ENCODE measurements around the gene EXOSC5. TPM values are rescaled to one million over a fixed set of nuclear protein-coding genes. Genes with fewer than 3 reads are reported as not detected.

Gene EXOSC5
- total and polyA plus RNA-seq, 9 of the 15 experiments (the other 6 are each of a cell fraction or from before 2014, with no cell fraction given): 10.9 to 75.5 (median 37.8) TPM

DNA sequence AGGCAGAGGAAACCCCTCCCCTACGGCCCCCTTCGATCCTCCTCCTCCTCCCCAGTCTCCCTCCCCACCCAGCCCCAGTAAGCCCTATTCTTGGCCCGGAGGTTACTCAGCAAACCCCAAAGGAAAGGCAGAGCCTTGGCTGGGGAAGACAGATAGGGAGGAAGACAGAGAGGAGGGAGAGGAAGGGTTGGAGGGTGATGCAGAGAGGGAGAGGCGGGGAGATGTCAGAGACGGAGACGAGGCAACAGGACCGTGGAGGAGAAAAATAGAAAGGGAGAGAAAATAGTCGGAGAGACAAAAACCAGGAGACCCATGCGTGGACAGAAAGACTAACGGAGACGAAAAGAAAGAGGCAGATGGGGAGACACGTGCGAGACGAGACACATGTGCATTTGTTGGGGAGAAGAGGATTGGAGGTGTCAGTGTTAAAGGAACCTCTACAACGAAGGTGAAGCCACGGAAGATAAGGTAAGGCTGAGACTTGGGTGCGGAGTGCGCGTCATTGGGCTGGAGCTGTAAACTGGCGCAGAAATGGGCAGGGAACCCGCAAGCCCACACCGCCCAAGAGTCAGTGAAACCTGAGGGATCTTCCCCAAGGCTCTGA, 46.3 kb downstream of the EXOSC5 start (continued):
- TF ChIP-seq ARID3A (IDR thresholded peaks at IDR 0.05; ENCODE audit: borderline replicate concordance, low read depth, low read length) (no peak), MTA1 (IDR thresholded peaks at IDR 0.05; ENCODE audit: borderline replicate concordance) (no peak; the same call in 1 of the 2 replicates), GATA2 (CRISPR knock-in tag; IDR thresholded peaks at IDR 0.05) (no peak), HSF4 (CRISPR knock-in tag; IDR thresholded peaks at IDR 0.05; ENCODE audit: borderline replicate concordance) (no peak), NEUROD1 (IDR thresholded peaks at IDR 0.05; ENCODE audit: borderline replicate concordance, low read depth, low read length, partially characterized antibody) (peak; percentile 2), ZBTB49 (CRISPR knock-in tag; IDR thresholded peaks at IDR 0.05; ENCODE audit: borderline replicate concordance) (no peak), CHD7 (IDR thresholded peaks at IDR 0.05; ENCODE audit: low read depth, low read length) (no peak), ZBTB17 (CRISPR knock-in tag; IDR thresholded peaks at IDR 0.05) (no peak), FOSL1 (tag; conservative IDR thresholded peaks at IDR 0.05) (no peak), ZKSCAN8 (CRISPR knock-in tag; IDR thresholded peaks at IDR 0.05) (no peak), ZNF316 (IDR thresholded peaks at IDR 0.05) (peak; percentile 30; the same call in 1 of the 2 replicates)
